ENCODE data around the gene TRPV2. TPM values are rescaled to one million over a fixed set of nuclear protein-coding genes. Genes with fewer than 3 reads are reported as not detected.
"Not testable (repeated sequence)": the region's sequence is repeated elsewhere in the genome, so short reads cannot be mapped to it uniquely, and the experiment has no call there.

TRPV2 gene
- total RNA-seq, 1 experiment from 2014 or later = 41.8 TPM

DNA sequence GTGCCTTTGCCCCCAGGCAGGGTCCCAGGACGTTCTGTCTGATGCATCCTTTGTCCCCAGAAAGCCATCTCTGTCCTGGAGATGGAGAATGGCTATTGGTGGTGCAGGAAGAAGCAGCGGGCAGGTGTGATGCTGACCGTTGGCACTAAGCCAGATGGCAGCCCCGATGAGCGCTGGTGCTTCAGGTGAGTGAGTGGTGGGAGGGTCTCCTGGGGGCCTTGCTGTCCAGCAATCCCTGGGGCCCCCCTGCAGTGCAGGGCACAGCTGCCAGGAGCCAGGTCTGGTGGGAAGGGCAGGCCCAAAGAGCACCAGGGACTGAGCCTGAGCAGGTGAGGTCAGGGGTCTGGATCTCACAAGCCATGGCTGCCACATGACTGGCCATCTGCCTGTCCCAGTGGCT lies 18.1 kb downstream of the TRPV2 start:
- in situ Hi-C loops (cut with HindIII; ENCODE audit: low sequenced_read_pairs) = no loop called here
- no peak for DNase-seq (ENCODE audit: low spot score)

GRCh38 chr17:16434662-16435061 lies 19.3 kb downstream of the TRPV2 start:
- in situ Hi-C loops (cut with HindIII; ENCODE audit: low sequenced_read_pairs) = no loop called here
- no peak for DNase-seq (ENCODE audit: low spot score)

DNA sequence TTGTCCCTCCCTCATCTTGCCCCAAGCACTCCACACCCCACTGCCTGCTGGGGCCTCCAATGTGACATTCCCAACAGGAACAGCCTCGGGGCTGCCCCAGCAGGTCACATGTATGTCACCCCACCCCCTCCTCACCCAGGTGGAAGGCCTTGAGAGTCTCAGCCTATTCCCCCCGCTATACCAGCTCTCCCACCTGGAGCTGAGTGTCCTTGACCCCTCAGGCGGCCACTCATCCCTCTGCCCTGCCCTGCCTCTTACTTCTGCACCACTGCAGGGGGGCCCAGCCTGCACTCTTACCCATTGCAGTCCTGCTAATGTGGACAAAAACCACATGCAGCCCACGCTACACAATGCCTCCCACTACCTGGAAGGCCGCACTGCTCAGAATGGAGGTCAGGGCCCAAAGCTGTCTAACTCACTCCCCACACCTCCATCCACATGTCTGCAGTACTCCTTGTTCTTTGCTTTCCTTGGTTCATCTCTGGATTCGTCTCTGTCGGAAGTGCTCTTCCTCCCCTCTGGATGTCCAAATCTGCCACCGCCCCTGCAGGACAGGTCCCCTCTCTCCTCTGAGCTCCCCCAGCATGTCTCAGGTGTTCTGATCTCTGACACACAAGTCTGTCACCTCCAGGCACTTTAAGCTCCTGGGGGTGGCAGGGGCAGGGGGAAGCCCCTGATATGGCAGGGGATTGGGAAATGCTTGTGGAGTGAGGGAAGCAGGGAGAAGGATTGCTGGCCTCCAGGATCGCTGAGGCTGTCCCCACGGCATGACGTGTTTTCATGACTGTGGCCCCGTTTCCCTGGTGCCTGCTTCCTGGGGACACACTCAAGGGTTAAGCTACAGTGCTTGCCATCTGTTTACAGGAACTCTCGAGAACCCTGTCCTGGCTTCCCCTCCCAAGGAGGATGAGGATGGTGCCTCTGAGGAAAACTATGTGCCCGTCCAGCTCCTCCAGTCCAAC lies 20.8 kb downstream of the TRPV2 start:
- DNase-seq (ENCODE audit: low spot score) = no peak
- in situ Hi-C loops (cut with HindIII; ENCODE audit: low sequenced_read_pairs) = no loop called here

GRCh38 chr17:16437083-16437482 lies 21.7 kb downstream of the TRPV2 start:
- in situ Hi-C loops (cut with HindIII; ENCODE audit: low sequenced_read_pairs) = no loop called here
- no peak for DNase-seq (ENCODE audit: low spot score)

- in situ Hi-C loops (cut with HindIII; ENCODE audit: low sequenced_read_pairs) = no loop called here
- no peak for DNase-seq (ENCODE audit: low spot score)
Measured at GRCh38 chr17:16438173-16438556, 22.8 kb downstream of the TRPV2 start.

DNA sequence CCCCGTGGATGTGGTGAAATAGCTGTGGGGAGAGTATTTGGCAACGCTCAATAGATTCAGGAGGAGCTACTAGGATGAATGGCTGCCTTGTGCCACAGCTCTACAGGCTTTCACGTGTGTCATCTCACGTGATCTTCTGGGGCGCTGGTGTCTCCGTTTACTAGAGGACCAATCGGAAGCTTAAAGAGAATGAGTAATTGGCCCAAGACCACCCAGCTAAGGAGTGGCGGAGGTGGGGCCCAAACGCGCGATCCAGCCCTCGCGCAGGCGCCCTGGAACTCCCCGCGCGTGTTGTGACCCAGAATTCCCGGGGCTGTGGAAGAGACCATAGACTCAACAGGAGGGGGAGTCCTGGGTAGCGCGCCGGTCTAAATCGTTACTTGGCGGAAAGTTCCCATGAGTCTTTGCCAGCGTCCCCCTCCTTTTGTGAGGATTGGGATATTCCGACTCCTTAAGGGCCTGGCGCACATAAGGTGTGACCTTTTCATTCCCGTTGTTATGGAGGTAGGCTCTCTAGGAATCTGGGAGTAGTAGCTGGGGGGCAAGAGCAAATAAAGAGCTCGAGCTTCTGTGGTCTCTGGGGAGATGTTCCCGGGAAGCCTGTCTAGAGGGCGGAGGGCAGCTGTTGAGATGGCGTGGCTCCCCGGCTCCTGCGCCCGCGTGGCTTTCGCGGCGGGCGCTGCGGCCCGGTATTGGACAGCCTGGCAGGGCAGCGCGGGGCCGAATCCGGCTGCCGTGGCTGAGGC lies 23.4 kb downstream of the TRPV2 start:
- peak; percentile 99 for DNase-seq (ENCODE audit: low spot score)
- in situ Hi-C loops (cut with HindIII; ENCODE audit: low sequenced_read_pairs) = no loop called here

- DNase-seq (ENCODE audit: low spot score) = no peak
- in situ Hi-C loops (cut with HindIII; ENCODE audit: low sequenced_read_pairs) = no loop called here
Measured at GRCh38 chr17:16439303-16439791, 24.0 kb downstream of the TRPV2 start.

DNA sequence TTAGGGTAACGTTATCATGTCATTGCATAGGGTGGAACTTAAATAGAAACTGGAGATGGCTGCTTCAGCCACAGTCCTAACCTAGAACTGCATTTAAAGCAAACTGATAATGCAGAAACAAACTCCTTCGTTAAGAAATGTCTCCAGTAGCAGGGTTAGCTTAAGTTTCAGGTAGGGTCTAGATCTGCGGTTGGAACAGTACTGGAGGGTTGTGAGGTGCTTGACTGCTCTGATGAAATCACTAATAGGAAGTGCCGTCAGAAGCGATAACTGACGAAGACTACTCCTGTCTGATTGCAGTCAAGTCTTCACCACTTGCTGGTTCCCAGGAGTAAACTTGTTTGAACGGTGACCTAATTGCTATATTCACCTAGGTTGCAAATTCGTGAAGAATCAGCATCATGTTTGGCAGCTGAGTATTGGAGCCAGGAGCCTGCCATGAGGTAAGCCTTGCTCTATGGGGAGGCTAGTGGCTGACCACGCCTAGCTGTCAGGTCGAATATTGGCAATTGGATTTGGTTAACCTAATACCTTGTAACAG lies 24.5 kb downstream of the TRPV2 start:
- in situ Hi-C loops (cut with HindIII; ENCODE audit: low sequenced_read_pairs) = no loop called here
- no peak for DNase-seq (ENCODE audit: low spot score)

DNA sequence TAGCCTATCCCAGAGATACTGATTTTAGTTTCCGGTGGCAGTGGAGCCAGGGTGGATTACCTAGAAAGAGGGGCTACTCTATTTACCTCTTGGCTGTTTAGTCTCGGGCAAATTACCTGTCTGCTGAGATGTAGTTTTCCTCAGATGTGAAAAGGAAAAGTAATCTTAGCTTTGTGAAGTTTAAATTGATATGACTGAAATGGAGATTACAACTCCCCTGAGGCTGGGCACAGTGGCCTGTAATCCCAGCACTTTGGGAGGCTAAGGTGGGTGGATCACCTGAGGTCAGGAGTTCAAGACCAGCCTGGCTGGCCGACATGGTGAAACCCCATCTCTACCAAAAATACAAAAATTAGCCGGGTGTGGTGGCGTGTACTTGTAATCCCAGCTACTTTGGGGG lies 25.0 kb downstream of the TRPV2 start:
- in situ Hi-C loops (cut with HindIII; ENCODE audit: low sequenced_read_pairs) = not testable (repeated sequence)

GRCh38 chr17:16440901-16441629 lies 25.7 kb downstream of the TRPV2 start:
- in situ Hi-C loops (cut with HindIII; ENCODE audit: low sequenced_read_pairs) = no loop called here
- no peak for DNase-seq (ENCODE audit: low spot score)

More for the DNA sequence above, 25.0 kb downstream of the TRPV2 start:
- not testable (repeated sequence) for DNase-seq (ENCODE audit: low spot score)

DNA sequence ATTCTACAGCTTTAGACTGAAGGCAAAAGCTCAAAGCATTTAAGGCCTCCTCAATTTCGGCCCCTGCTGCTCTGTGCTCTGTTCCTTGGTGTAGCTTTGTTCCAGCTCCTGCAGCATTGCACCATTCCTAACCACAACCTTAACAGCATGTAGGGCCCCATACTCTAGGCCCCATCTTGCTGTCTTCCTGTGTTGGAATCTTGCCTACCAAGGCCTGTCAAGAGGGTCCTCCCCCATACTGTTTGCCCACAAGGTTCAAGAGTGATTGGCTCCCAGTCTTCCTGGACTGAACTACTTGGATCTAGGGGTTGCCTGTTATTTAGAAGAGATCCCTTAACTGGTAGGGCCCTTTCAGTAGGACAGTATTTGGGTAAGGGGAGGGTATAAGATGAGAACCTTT lies 26.8 kb downstream of the TRPV2 start:
- no peak for DNase-seq (ENCODE audit: low spot score)
- in situ Hi-C loops (cut with HindIII; ENCODE audit: low sequenced_read_pairs) = no loop called here

DNA sequence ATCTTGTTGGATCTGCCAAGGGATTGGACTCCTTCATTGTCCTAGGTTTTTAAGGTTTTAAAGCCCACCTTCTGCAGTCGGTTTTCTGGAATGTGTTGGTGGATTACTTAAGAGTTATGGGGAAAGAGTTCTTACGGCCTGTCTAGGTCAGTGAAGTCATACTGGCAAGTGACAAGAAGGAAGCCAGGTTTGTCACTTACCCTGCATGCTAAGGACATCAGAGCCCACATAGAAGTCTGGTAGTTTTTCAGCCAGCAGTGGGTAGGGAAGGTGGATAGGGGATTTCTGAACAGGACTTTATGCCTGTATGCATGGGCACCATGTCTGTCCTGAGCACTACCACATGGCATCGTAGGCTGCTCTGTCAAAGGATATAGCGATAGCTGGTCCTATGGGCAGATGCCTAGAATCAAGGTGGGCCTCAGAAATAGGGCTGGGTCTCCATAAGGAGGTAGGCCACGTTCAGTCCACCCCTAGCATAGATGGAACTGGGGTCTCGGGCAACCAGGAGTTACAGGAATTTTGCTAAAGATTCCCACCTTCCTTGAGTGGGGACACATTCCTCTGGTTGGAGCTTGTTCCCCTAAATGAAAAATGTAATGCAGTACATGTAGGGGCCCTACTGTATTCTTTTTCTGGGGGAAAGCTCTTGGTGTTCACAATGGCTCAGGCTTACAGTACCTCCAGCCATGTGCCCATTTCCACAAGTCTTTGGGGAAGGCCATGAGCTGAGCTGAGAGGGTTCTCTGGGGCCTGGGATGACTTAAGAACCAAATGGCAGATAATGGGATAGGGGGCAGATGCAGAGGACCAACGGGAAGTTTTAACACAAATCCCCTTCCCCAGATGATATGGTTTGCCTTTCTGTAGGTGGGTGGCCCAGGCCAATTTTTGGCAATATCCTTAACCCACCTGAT lies 27.5 kb downstream of the TRPV2 start:
- in situ Hi-C loops (cut with HindIII; ENCODE audit: low sequenced_read_pairs) = no loop called here
- DNase-seq (ENCODE audit: low spot score) = no peak

GRCh38 chr17:16443511-16444257 lies 28.3 kb downstream of the TRPV2 start:
- in situ Hi-C loops (cut with HindIII; ENCODE audit: low sequenced_read_pairs) = no loop called here
- DNase-seq (ENCODE audit: low spot score) = no peak

DNA sequence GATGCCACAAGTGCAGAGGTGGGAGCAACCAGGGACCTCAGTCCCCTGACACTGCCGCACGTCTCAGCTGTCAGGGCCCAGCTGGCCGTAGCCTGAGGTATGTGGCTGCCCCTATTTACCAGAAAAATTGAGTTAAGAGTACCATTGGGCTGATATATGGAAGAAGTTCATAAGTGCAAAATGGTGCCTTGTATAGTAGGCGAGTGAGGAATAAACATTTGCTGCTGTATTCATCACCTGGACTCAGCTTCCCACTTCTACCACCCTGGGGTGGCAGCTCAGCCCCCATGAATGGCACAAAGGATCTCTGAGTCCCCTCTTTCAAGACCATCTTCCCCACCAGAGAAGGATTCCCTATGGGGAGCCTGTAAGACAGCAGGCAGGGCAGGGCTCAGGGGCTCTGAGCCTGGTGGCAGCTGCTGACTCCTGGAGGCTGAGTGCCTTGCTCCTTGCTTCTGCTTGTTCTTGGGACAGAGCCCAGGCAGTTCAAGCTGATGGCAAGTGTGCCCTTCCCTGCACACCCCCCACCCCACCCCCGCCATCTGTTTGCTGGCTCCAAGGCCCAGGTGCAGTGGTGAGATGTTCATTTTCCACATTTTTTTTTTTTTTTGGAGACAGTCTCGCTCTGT lies 29.0 kb downstream of the TRPV2 start:
- in situ Hi-C loops (cut with HindIII; ENCODE audit: low sequenced_read_pairs) = no loop called here
- DNase-seq (ENCODE audit: low spot score) = peak; percentile 54

GRCh38 chr17:16446338-16446983 lies 31.1 kb downstream of the TRPV2 start:
- in situ Hi-C loops (cut with HindIII; ENCODE audit: low sequenced_read_pairs) = no loop called here

GRCh38 chr17:16447676-16448075 lies 32.3 kb downstream of the TRPV2 start:
- in situ Hi-C loops (cut with HindIII; ENCODE audit: low sequenced_read_pairs) = no loop called here
- no peak for DNase-seq (ENCODE audit: low spot score)

More at GRCh38 chr17:16446338-16446983, 31.1 kb downstream of the TRPV2 start:
- DNase-seq (ENCODE audit: low spot score) = peak; percentile 46

DNA sequence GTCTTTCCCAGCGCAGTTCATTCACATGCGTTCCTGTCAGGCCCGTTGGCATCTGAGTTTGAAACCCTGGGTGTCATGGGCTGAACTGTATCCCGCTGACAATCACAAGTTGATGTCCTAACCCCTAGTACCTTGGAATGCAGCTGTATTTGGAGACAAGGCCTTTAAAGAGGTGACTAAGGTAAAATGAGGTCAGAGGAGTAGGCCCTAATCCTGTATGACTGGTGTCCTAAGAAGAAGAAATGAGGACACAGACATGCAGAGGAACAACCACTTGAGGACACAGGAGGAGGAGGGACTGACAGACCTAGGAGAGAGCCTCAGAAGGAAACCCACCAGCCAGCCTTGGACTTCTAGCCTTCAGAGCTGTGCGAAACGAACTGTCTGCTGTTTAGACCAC lies 33.1 kb downstream of the TRPV2 start:
- no peak for DNase-seq (ENCODE audit: low spot score)
- in situ Hi-C loops (cut with HindIII; ENCODE audit: low sequenced_read_pairs) = no loop called here

Measured in G401 (cell line).